Globus pallidus (tissue), 1 donor: ENCODE measurements around the gene AP1G1.
"Not testable (repeated sequence)": the region's sequence is repeated elsewhere in the genome, so short reads cannot be mapped to it uniquely, and the experiment has no call there.

Experiments used
- DNase-seq: peaks from one replicate; pipeline ENCODE4 v3.0.0-alpha.2; 2015; ENCODE audit warnings: low spot score

AP1G1 gene

GRCh38 chr16:71808593-71809459 is at the start of gene AP1G1:
TSS of gene AP1G1 (minus strand) at chr16:71808834. CDS start at chr16:71789479, 19,355 bp downstream.
- peak; percentile 95 for DNase-seq

GRCh38 chr16:71855937-71856662 is 47.5 kb upstream of the AP1G1 start:
- no peak for DNase-seq

GRCh38 chr16:71854369-71854948 is 45.8 kb upstream of the AP1G1 start:
- DNase-seq, result no peak

- no peak for DNase-seq
Observed at GRCh38 chr16:71853413-71853812, 44.8 kb upstream of the AP1G1 start.

GRCh38 chr16:71852561-71852960 is 43.9 kb upstream of the AP1G1 start:
- no peak for DNase-seq

- no peak for DNase-seq
Observed at GRCh38 chr16:71852158-71852557, 43.5 kb upstream of the AP1G1 start.

- DNase-seq, result no peak
Observed at GRCh38 chr16:71851746-71852145, 43.1 kb upstream of the AP1G1 start.

GRCh38 chr16:71848622-71849021 is 40.0 kb upstream of the AP1G1 start:
- DNase-seq, result no peak

GRCh38 chr16:71847096-71847495 is 38.5 kb upstream of the AP1G1 start:
- DNase-seq, result no peak

- DNase-seq, result peak; percentile 4
Observed at GRCh38 chr16:71846431-71846830, 37.8 kb upstream of the AP1G1 start.

GRCh38 chr16:71845639-71846430 is 37.2 kb upstream of the AP1G1 start, which contains the start of gene ATXN1L:
TSS of gene ATXN1L (plus strand) at chr16:71845976. CDS start at chr16:71849741, 3,765 bp downstream.
- DNase-seq, result peak; percentile 83

GRCh38 chr16:71843572-71843971 is 34.9 kb upstream of the AP1G1 start:
- no peak for DNase-seq

- DNase-seq, result no peak
Observed at GRCh38 chr16:71840052-71840451, 31.4 kb upstream of the AP1G1 start.

GRCh38 chr16:71837150-71837549 is 28.5 kb upstream of the AP1G1 start:
- no peak for DNase-seq

GRCh38 chr16:71834291-71834690 is 25.7 kb upstream of the AP1G1 start:
- DNase-seq, result no peak

GRCh38 chr16:71832112-71832511 is 23.5 kb upstream of the AP1G1 start:
- not testable (repeated sequence) for DNase-seq

- not testable (repeated sequence) for DNase-seq
Observed at GRCh38 chr16:71831698-71832097, 23.1 kb upstream of the AP1G1 start.

- DNase-seq, result no peak
Observed at GRCh38 chr16:71830359-71830758, 21.7 kb upstream of the AP1G1 start.

- no peak for DNase-seq
Observed at GRCh38 chr16:71826533-71827017, 17.9 kb upstream of the AP1G1 start.

GRCh38 chr16:71817155-71817500 is 8.5 kb upstream of the AP1G1 start:
- not testable (repeated sequence) for DNase-seq

- DNase-seq, result no peak
Observed at GRCh38 chr16:71811261-71811803, 2.7 kb upstream of the AP1G1 start.
